ENCODE data around the gene RDX. TPM values are rescaled to one million over a fixed set of nuclear protein-coding genes. Genes with fewer than 3 reads are reported as not detected.
A peak's percentile ranks its signal among the peaks of the same experiment; 100 is the strongest.
"Not testable (repeated sequence)": the region's sequence is repeated elsewhere in the genome, so short reads cannot be mapped to it uniquely, and the experiment has no call there.

The RDX gene
- total and polyA plus RNA-seq, 2 donors (not counting 1 experiment from before 2014, with no cell fraction given): 52.7 to 93.1 TPM

DNA sequence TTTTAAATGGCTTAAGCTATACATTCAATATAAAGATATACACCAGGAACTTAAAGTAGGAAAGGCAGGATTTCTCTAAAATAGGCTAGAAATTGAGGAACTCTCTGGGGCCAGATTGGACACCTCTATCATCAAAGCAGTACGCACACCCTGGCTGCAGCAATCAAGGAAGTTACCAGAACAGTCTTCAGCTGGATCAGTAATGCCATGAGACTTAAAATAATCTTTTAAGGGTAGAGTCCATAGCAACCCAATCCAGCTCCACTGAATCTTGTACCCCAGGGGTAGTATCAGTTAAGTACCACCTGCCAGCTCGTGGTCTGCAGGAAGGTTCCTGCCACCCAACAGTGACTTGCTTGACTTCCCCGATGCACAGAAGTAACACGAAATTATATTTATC, 3.0 kb downstream of the RDX start:
- H3K27ac ChIP-seq (ENCODE audit: insufficient read depth, low read length): no peak overlapping the region
- no peak overlapping the region for H3K9ac ChIP-seq (ENCODE audit: insufficient read depth, low read length)
- no peak for DNase-seq (ENCODE audit: low read depth in 2 of 2)
- no peak overlapping the region for H2AFZ ChIP-seq (ENCODE audit: low read length)
- H3K27me3 ChIP-seq (ENCODE audit: control insufficient read depth, insufficient read depth, low read length): no peaks in the 10 kb centered on the region
- H3K4me2 ChIP-seq (ENCODE audit: extremely low read depth, insufficient read depth, low read length): no peak overlapping the region
- peak overlapping the region in 1 of 4 experiments; percentile 93 for H3K4me3 ChIP-seq (replicated peaks in 1 of 4; ENCODE audit: control extremely low read depth in 1 of 4, insufficient read depth in 1 of 4, low read depth in 3 of 4, low read length in 4 of 4)
- H3K9me3 ChIP-seq (ENCODE audit: control insufficient read depth, insufficient read depth, low read depth, low read length): no peaks in the 10 kb centered on the region
- H3K4me1 ChIP-seq (ENCODE audit: control insufficient read depth, extremely low read depth, insufficient read depth, low read length): peaks cover 4% of the 10 kb centered on the region
- TF ChIP-seq EZH2 (IDR thresholded peaks at IDR 0.05; ENCODE audit: low read length, missing control alignments): no peak
- TF ChIP-seq, protein P1, sequence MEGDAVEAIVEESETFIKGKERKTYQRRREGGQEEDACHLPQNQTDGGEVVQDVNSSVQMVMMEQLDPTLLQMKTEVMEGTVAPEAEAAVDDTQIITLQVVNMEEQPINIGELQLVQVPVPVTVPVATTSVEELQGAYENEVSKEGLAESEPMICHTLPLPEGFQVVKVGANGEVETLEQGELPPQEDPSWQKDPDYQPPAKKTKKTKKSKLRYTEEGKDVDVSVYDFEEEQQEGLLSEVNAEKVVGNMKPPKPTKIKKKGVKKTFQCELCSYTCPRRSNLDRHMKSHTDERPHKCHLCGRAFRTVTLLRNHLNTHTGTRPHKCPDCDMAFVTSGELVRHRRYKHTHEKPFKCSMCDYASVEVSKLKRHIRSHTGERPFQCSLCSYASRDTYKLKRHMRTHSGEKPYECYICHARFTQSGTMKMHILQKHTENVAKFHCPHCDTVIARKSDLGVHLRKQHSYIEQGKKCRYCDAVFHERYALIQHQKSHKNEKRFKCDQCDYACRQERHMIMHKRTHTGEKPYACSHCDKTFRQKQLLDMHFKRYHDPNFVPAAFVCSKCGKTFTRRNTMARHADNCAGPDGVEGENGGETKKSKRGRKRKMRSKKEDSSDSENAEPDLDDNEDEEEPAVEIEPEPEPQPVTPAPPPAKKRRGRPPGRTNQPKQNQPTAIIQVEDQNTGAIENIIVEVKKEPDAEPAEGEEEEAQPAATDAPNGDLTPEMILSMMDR (conservative IDR thresholded peaks at IDR 0.05 in 1 of 2, IDR thresholded peaks at IDR 0.05 in 1 of 2; ENCODE audit: low read depth in 1 of 2, low read length in 2 of 2): no peak
- H4K20me1 ChIP-seq (ENCODE audit: control insufficient read depth, extremely low read depth, insufficient read depth, low read length): no peaks in the 10 kb centered on the region
- peaks cover 74% of the 10 kb centered on the region for H3K79me2 ChIP-seq (ENCODE audit: control insufficient read depth, insufficient read depth, low read length)
- no peaks in the 10 kb centered on the region for H3K36me3 ChIP-seq (ENCODE audit: control insufficient read depth, insufficient read depth, low read length)

DNA sequence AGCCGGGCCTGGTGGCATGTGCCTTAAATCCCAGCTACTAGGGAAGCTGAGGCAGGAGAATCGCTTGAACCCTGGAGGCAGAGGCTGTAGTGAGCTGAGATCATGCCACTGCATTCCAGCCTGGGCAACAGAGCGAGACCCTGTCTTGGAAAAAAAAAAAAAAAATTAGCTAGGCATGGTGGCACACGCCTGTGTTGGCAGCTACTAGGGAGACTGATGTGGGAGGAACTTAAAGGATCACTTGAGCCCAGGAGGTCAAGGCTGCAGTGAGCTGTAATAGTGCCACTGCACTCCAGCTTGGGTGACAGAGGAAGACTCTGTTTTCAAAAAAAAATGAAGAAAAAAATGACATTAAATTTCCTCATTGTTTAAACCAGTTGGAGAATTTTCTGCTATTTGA, 4.3 kb downstream of the RDX start:
- DNase-seq (ENCODE audit: low read depth in 2 of 2); H3K9ac ChIP-seq (ENCODE audit: insufficient read depth, low read length); H3K27me3 ChIP-seq (ENCODE audit: control insufficient read depth, insufficient read depth, low read length); H2AFZ ChIP-seq (ENCODE audit: low read length); H3K27ac ChIP-seq (ENCODE audit: insufficient read depth, low read length); H3K4me2 ChIP-seq (ENCODE audit: extremely low read depth, insufficient read depth, low read length); H3K9me3 ChIP-seq (ENCODE audit: control insufficient read depth, insufficient read depth, low read depth, low read length); H3K36me3 ChIP-seq (ENCODE audit: control insufficient read depth, insufficient read depth, low read length); H4K20me1 ChIP-seq (ENCODE audit: control insufficient read depth, extremely low read depth, insufficient read depth, low read length); H3K4me3 ChIP-seq (replicated peaks in 1 of 4; ENCODE audit: control extremely low read depth in 1 of 4, insufficient read depth in 1 of 4, low read depth in 3 of 4, low read length in 4 of 4); H3K4me1 ChIP-seq (ENCODE audit: control insufficient read depth, extremely low read depth, insufficient read depth, low read length): not testable (repeated sequence)
- peaks cover 86% of the 10 kb centered on the region for H3K79me2 ChIP-seq (ENCODE audit: control insufficient read depth, insufficient read depth, low read length)

DNA sequence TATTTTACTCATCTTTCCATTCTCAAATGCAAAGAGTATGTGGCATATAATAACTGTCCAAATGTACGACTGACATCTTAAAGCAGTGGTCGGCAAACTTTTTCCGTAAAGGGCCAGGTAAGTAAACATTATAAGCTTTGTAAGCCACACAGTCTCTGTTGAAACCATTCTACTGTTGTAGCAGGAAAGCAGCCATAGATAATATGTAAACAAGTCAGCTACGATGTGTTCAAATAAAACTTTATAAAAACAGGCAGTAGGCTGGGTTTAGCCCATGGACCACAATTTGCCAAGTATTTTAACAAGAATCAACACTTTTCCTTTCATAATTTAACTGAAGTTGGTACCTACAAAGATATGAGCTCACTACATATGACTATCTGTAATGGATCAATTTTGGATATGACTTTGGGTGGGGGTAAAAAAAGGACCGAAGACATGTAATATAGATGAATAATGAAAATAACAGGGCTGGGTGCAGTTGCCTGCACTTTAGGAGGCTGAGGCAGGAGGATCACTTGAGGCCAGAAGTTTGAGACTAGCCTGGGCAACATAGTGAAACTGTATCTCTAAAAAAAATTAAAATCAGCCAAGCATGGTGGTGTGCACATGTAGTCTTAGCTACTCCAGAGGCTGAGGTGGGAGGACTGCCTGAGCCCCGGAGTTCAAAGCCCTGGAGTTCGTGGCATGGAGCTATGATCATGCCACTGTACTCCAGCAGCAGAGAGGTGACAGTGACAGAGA, 5.7 kb downstream of the RDX start:
- no peaks in the 10 kb centered on the region for H3K27me3 ChIP-seq (ENCODE audit: control insufficient read depth, insufficient read depth, low read length)
- TF ChIP-seq, protein P1 (conservative IDR thresholded peaks at IDR 0.05 in 1 of 2, IDR thresholded peaks at IDR 0.05 in 1 of 2; ENCODE audit: low read depth in 1 of 2, low read length in 2 of 2): no peak
- no peak for TF ChIP-seq EZH2 (IDR thresholded peaks at IDR 0.05; ENCODE audit: low read length, missing control alignments)
- H3K27ac ChIP-seq (ENCODE audit: insufficient read depth, low read length): no peak overlapping the region
- no peak overlapping the region for H3K9ac ChIP-seq (ENCODE audit: insufficient read depth, low read length)
- no peak overlapping the region for H2AFZ ChIP-seq (ENCODE audit: low read length)
- H3K4me2 ChIP-seq (ENCODE audit: extremely low read depth, insufficient read depth, low read length): no peak overlapping the region
- peaks cover 2% of the 10 kb centered on the region for H3K4me1 ChIP-seq (ENCODE audit: control insufficient read depth, extremely low read depth, insufficient read depth, low read length)
- H4K20me1 ChIP-seq (ENCODE audit: control insufficient read depth, extremely low read depth, insufficient read depth, low read length): no peaks in the 10 kb centered on the region
- no peaks in the 10 kb centered on the region for H3K9me3 ChIP-seq (ENCODE audit: control insufficient read depth, insufficient read depth, low read depth, low read length)
- H3K36me3 ChIP-seq (ENCODE audit: control insufficient read depth, insufficient read depth, low read length): no peaks in the 10 kb centered on the region
- DNase-seq (ENCODE audit: low read depth in 2 of 2): no peak
- H3K79me2 ChIP-seq (ENCODE audit: control insufficient read depth, insufficient read depth, low read length): peaks cover 94% of the 10 kb centered on the region
- no peak overlapping the region for H3K4me3 ChIP-seq (replicated peaks in 1 of 4; ENCODE audit: control extremely low read depth in 1 of 4, insufficient read depth in 1 of 4, low read depth in 3 of 4, low read length in 4 of 4)

All from fibroblast of lung (primary cell).